K562 (cell line): ENCODE data around the gene NEURL2. TPM values are rescaled to one million over a fixed set of nuclear protein-coding genes. Genes with fewer than 3 reads are reported as not detected.

Experiments
- ATAC-seq: fragments of 200-7000 bp; cut with Tn5 transposase; 3 replicates; pipeline ENCODE4 v1.9.1; 2020; ENCODE audit warnings: moderate library complexity
- BruUV-seq: library from RNA; stranded (reverse); fragments of 400-500 nt; replicated peaks from 2 replicates; lab custom pipeline; 2021; lab: Mats Ljungman, UMichigan
- CTCF ChIA-PET: fragments of 300-600 bp; formaldehyde crosslinking; extraction: SDS; loops from one replicate; lab custom pipeline; 2021; ENCODE audit warnings: low intra/inter-chr PET ratio; lab: Yijun Ruan, JAX
- POLR2A ChIA-PET: fragments of 300-600, 350-650 bp; sonication (Branson Sonifier 250); formaldehyde crosslinking; extraction: SDS; loops from one replicate; lab custom pipeline; 2021; ENCODE audit warnings: antibody characterized with exemption, inconsistent platforms; lab: Yijun Ruan, JAX
- DNase-seq, 4 experiments: peaks; one replicate each; pipeline versions ENCODE4 v3.0.0 to v3.0.0-alpha.2; 2011 to 2018; ENCODE audit warnings: low spot score in 3 of 4, mixed read lengths in 3 of 4; ENCODE audit errors: extremely low read depth in 1 of 4
- FAIRE-seq: peaks from 2 replicates; lab custom pipeline; 2011; peaks lifted over from hg19 to GRCh38; lab: Jason Lieb, UNC
- H2AFZ ChIP-seq: 2 replicates; pipeline ENCODE4 v1.6.0; 2011; ENCODE audit warnings: low read depth, low read length, control low read depth, inconsistent platforms
- H3K27ac ChIP-seq: fragments of 200-600 bp; 3 replicates; pipeline ENCODE4 v1.8.0; 2011; ENCODE audit warnings: low read depth, mild to moderate bottlenecking, control low read depth, inconsistent platforms, low read length, moderate library complexity, mixed read lengths; ENCODE audit errors: extremely low read depth
- H3K27me3 ChIP-seq, 2 experiments: fragments of 300-600 bp in 1 of 2; 2 replicates in 1 of 2; 3 replicates in 1 of 2; pipeline versions ENCODE4 v1.6.0 to v1.8.0; 2011; ENCODE audit warnings: inconsistent platforms in 2 of 2, low read length in 2 of 2, mild to moderate bottlenecking in 1 of 2, mixed read lengths in 1 of 2, moderate library complexity in 1 of 2; ENCODE audit not compliant: control insufficient read depth in 2 of 2, insufficient read depth in 2 of 2
- H3K36me3 ChIP-seq: fragments of 300-600 bp; 3 replicates; pipeline ENCODE4 v1.8.0; 2011; ENCODE audit warnings: mild to moderate bottlenecking, low read length, inconsistent platforms; ENCODE audit not compliant: control insufficient read depth, insufficient read depth
- H3K4me1 ChIP-seq, 2 experiments: fragments of 200-600 bp in 1 of 2; replicated peaks in 1 of 2; 2 replicates in 1 of 2; 3 replicates in 1 of 2; pipeline versions ENCODE4 v1.5.1 to v1.8.0; 2011; ENCODE audit warnings: inconsistent platforms in 2 of 2, low read length in 2 of 2, mild to moderate bottlenecking in 1 of 2, mixed read lengths in 1 of 2, moderate library complexity in 1 of 2; ENCODE audit not compliant: control insufficient read depth in 2 of 2, insufficient read depth in 2 of 2
- H3K4me2 ChIP-seq: 2 replicates; pipeline ENCODE4 v1.6.1; 2011; ENCODE audit warnings: low read length, control low read depth, inconsistent platforms, mixed read lengths; ENCODE audit not compliant: insufficient read depth
- H3K4me3 ChIP-seq: fragments of 200-600 bp; sonication (generic), shearing (Covaris generic); 2 replicates; pipeline ENCODE4 v1.5.1; 2016; ENCODE audit warnings: control low read depth, inconsistent platforms
- H3K79me2 ChIP-seq: fragments of 200-600 bp; 3 replicates; pipeline ENCODE4 v1.8.0; 2011; ENCODE audit warnings: low read length, inconsistent platforms; ENCODE audit not compliant: control insufficient read depth, insufficient read depth
- H3K9ac ChIP-seq, 2 experiments: 2 replicates each; pipeline versions ENCODE4 v1.6.0 to v1.6.1; 2011; ENCODE audit warnings: low read depth in 2 of 2, low read length in 2 of 2, control low read depth in 1 of 2, inconsistent platforms in 1 of 2, mild to moderate bottlenecking in 1 of 2, mixed read lengths in 1 of 2; ENCODE audit not compliant: insufficient read depth in 1 of 2
- H3K9me1 ChIP-seq: one replicate; pipeline ENCODE4 v1.6.0; 2011; ENCODE audit warnings: inconsistent platforms, mild to moderate bottlenecking, low read length, moderate library complexity; ENCODE audit not compliant: control insufficient read depth, insufficient read depth
- H3K9me3 ChIP-seq: replicated peaks from 2 replicates; pipeline ENCODE4 v1.5.1; 2011; ENCODE audit warnings: low read depth, low read length, inconsistent platforms; ENCODE audit not compliant: control insufficient read depth, insufficient read depth
- H4K20me1 ChIP-seq: replicated peaks from 2 replicates; pipeline ENCODE4 v1.6.1; 2011; ENCODE audit warnings: low read length, inconsistent platforms, mixed read lengths; ENCODE audit not compliant: control insufficient read depth, insufficient read depth
- ATF1 ChIP-seq, 2 experiments: fragments of 450-650 bp in 1 of 2; IDR thresholded peaks; 2 replicates each; pipeline ENCODE4 v1.6.1; 2016; ENCODE audit warnings: missing compliant biosample characterization in 1 of 2, missing genetic modification characterization in 1 of 2
- CAMTA2 ChIP-seq: fragments of 250-450 bp; sonication (Bioruptor Pico); conservative IDR thresholded peaks from 2 replicates; pipeline ENCODE4 v1.5.1; 2022
- CBX2 ChIP-seq: fragments of 200-600 bp; sonication (generic); IDR thresholded peaks from one replicate; pipeline ENCODE4 v1.6.1; 2012; ENCODE audit warnings: mild to moderate bottlenecking, low read length, inconsistent platforms; ENCODE audit not compliant: insufficient read depth, poor library complexity, severe bottlenecking
- CUX1 ChIP-seq: fragments of 200-800 bp; sonication (Bioruptor generic); IDR thresholded peaks from 2 replicates; pipeline ENCODE4 v1.6.1; 2016; ENCODE audit warnings: missing genetic modification characterization, missing compliant biosample characterization
- ELF1 ChIP-seq: fragments of 200-800 bp; sonication (Bioruptor generic); IDR thresholded peaks from 2 replicates; pipeline ENCODE4 v1.6.1; 2016; ENCODE audit warnings: missing genetic modification characterization, missing compliant biosample characterization
- FOXM1 ChIP-seq, 2 experiments: fragments of 450-650 bp in 1 of 2; sonication (generic) in 1 of 2; formaldehyde crosslinking in 1 of 2; IDR thresholded peaks; 2 replicates each; pipeline versions ENCODE4 v1.6.1 to v1.9.0; 2017 to 2022; ENCODE audit warnings: low read depth in 2 of 2, mild to moderate bottlenecking in 2 of 2, missing genetic modification reagents in 1 of 2, moderate library complexity in 1 of 2
- GTF2B ChIP-seq: IDR thresholded peaks from 2 replicates; pipeline ENCODE4 v1.6.1; 2011; ENCODE audit not compliant: insufficient read length; ENCODE audit errors: extremely low read depth
- MCM3 ChIP-seq: fragments of 450-650 bp; IDR thresholded peaks from 2 replicates; pipeline ENCODE4 v1.6.1; 2016
- TEAD2 ChIP-seq: fragments of 450-650 bp; IDR thresholded peaks from 2 replicates; pipeline ENCODE4 v1.6.1; 2016; ENCODE audit warnings: missing genetic modification characterization, control low read depth, missing compliant biosample characterization
- TOE1 ChIP-seq, 2 experiments: fragments of 450-650 bp in 1 of 2; sonication (generic) in 1 of 2; formaldehyde crosslinking in 1 of 2; IDR thresholded peaks; 2 replicates each; pipeline versions ENCODE4 v1.7.1 to v1.8.0; 2016 to 2022; ENCODE audit warnings: borderline replicate concordance in 2 of 2, mild to moderate bottlenecking in 2 of 2, antibody characterized with exemption in 1 of 2, inconsistent platforms in 1 of 2, low read depth in 1 of 2, missing genetic modification reagents in 1 of 2, moderate library complexity in 1 of 2
- ZBTB9 ChIP-seq: fragments of 450-650 bp; formaldehyde crosslinking; IDR thresholded peaks from 2 replicates; pipeline ENCODE4 v1.4.0; 2020; ENCODE audit warnings: mild to moderate bottlenecking, moderate library complexity
- ZNF134 ChIP-seq: fragments of 250-450 bp; sonication (Bioruptor Pico); conservative IDR thresholded peaks from 2 replicates; pipeline ENCODE4 v1.4.0; 2020
- ZNF140 ChIP-seq: fragments of 250-450 bp; sonication (Bioruptor Pico); IDR thresholded peaks from 2 replicates; pipeline ENCODE4 v1.8.0; 2021; ENCODE audit warnings: moderate library complexity, mild to moderate bottlenecking, inconsistent platforms
- ZNF282 ChIP-seq: sonication (generic); formaldehyde crosslinking; IDR thresholded peaks from 2 replicates; pipeline ENCODE4 v1.8.1; 2023; ENCODE audit warnings: missing genetic modification reagents
- WGBS: fragments of 100-300 bp; shearing (Covaris generic); methylation state at CpG from one replicate; pipeline ENCODE4 v1.1.6; 2016; ENCODE audit warnings: low coverage, mixed read lengths; ENCODE audit not compliant: insufficient coverage; ENCODE audit errors: missing lambda C conversion rate; 5-methylcytosine and 5-hydroxymethylcytosine counted together
- in situ Hi-C: fragments of 300-500 bp; cut with MboI; formaldehyde crosslinking; loops from 4 replicates; pipeline ENCODE4 v1.15.0; 2018; ENCODE audit warnings: inconsistent platforms, mixed read lengths
- intact Hi-C: fragments of 100-400 bp; cut with micrococcal nuclease; formaldehyde crosslinking; loops from 2 replicates; pipeline ENCODE4 v1.14.2; 2022
- polyA plus RNA-seq, 8 experiments: library from polyadenylated mRNA; depleted of rRNA in 4 of 8; stranded (reverse) in 5 of 8; unstranded in 3 of 8; fragments of >200 nt; fragmentation: Nextera tagmentation in 2 of 8; fragmentation: Illumina TruSeq in 1 of 8; extraction: Ambion mirVana in 2 of 8; extraction: Trizol in 1 of 8; gene quantifications; 2 replicates each; pipeline versions ENCODE4 v1.2.1 to v1.2.3, GENCODE V29; 2011 to 2014; ENCODE audit warnings: inconsistent platforms in 1 of 8, missing spikeins in 1 of 8
- total RNA-seq, 7 experiments: library from RNA; depleted of rRNA in 6 of 7; stranded (reverse); fragments of >200 nt in 6 of 7; fragmentation: Illumina TruSeq in 2 of 7; extraction: Trizol in 2 of 7; gene quantifications; 2 replicates each; pipeline versions ENCODE4 v1.2.1 to v1.2.3, GENCODE V29; 2011 to 2021; ENCODE audit warnings: low replicate concordance in 1 of 7

NEURL2 gene
- total and polyA plus RNA-seq, 9 of the 15 experiments (the other 6 are each of a cell fraction or from before 2014, with no cell fraction given), result 0.22 to 1.9 (median 0.50) TPM; not detected in 1

- TF ChIP-seq ZNF140 (no peak), ELF1 (no peak), GTF2B (no peak)
These were observed 26.8 kb upstream of the NEURL2 start (continued) for GRCh38 chr20:45917790-45918141.

GRCh38 chr20:45913116-45913515, 22.1 kb upstream of the NEURL2 start:
- peaks cover 15% of the 10 kb centered on the region for H3K79me2 ChIP-seq
- H2AFZ ChIP-seq, result no peak overlapping the region
- peaks cover 25 to 39% of the 10 kb centered on the region in 2 experiments for H3K4me1 ChIP-seq
- CTCF ChIA-PET, result no interaction called here
- POLR2A ChIA-PET, result interaction anchor here (1.4 kb wide), 1 partner anchor 14 kb away, joined by 3 read pairs; no protein-coding TSS in a partner anchor
- H3K27me3 ChIP-seq, result no peaks in the 10 kb centered on the region
- no peak overlapping the region for H3K27ac ChIP-seq
- FAIRE-seq (no peak), ATAC-seq (no peak), DNase-seq (no peak)
- BruUV-seq, result no TSS peak
- H3K9me3 ChIP-seq, result no peaks in the 10 kb centered on the region
- intact Hi-C loops (no loop called here), in situ Hi-C loops (no loop called here)
- H3K9ac ChIP-seq, result no peak overlapping the region
- 72% methylated on average over 3 of the region's 5 CpGs for WGBS
- H3K36me3 ChIP-seq, result peaks cover 3% of the 10 kb centered on the region; the same call in 1 of the 3 replicates
- no peak overlapping the region for H3K4me2 ChIP-seq
- H3K9me1 ChIP-seq, result no peaks in the 10 kb centered on the region
- no peaks in the 10 kb centered on the region for H4K20me1 ChIP-seq
- H3K4me3 ChIP-seq, result no peak overlapping the region
- TF ChIP-seq ATF1 (CRISPR knock-in tag; IDR thresholded peaks at IDR 0.05) (no peak), ATF1 (tag; IDR thresholded peaks at IDR 0.05) (no peak), CAMTA2 (CRISPR knock-in tag) (no peak), MCM3 (no peak), TEAD2 (tag) (no peak), ZNF140 (no peak), ZNF282 (CRISPR knock-in tag) (no peak), ZNF134 (CRISPR knock-in tag) (no peak), FOXM1 (IDR thresholded peaks at IDR 0.05; ENCODE audit: low read depth) (no peak), FOXM1 (CRISPR knock-in tag; IDR thresholded peaks at IDR 0.05; ENCODE audit: low read depth) (no peak), TOE1 (IDR thresholded peaks at IDR 0.05; ENCODE audit: borderline replicate concordance) (no peak), TOE1 (CRISPR knock-in tag; IDR thresholded peaks at IDR 0.05; ENCODE audit: borderline replicate concordance, low read depth) (no peak), CBX2 (no peak), ZBTB9 (CRISPR knock-in tag) (no peak), CUX1 (CRISPR knock-in tag) (no peak)
